Epithelial cell of esophagus (primary cell): Measurements from ENCODE around the gene DDX27.

Experiments
- DNase-seq: peaks from one replicate; pipeline ENCODE4 v3.0.0; 2010; ENCODE audit warnings: low read depth
- H3K4me3 ChIP-seq: 2 replicates; pipeline ENCODE4 v1.5.1; 2011; ENCODE audit warnings: mild to moderate bottlenecking, low read length, control low read depth
- CTCF ChIP-seq: IDR thresholded peaks from 2 replicates; pipeline ENCODE4 v1.5.1; 2011; ENCODE audit warnings: low read depth, mild to moderate bottlenecking, low read length, control low read depth, inconsistent platforms; ENCODE audit not compliant: insufficient read depth; ENCODE audit errors: missing control alignments

Gene DDX27

DNA sequence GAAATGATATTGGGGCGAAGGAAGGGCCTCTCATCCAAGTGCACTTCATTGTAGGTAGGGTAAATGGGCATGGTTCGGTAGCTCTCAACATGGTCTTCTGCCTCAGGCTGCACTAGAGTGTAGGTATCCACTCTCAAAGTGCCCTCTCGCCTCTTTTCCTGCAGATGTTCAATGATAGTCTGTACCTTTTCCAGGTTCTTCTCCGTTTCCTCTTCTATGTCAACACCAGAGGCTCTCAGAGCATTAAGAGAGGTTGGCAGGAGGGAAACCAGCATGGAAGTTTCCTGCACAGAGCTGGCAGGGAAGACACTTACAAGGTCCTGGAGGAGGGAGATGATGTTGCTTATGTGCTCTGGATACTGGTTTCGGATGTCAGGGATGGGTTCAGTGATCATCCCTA, 51.5 kb downstream of the DDX27 start:
- H3K4me3 ChIP-seq, result no peak overlapping the region
- TF ChIP-seq CTCF, result no peak
- DNase-seq, result no peak

DNA sequence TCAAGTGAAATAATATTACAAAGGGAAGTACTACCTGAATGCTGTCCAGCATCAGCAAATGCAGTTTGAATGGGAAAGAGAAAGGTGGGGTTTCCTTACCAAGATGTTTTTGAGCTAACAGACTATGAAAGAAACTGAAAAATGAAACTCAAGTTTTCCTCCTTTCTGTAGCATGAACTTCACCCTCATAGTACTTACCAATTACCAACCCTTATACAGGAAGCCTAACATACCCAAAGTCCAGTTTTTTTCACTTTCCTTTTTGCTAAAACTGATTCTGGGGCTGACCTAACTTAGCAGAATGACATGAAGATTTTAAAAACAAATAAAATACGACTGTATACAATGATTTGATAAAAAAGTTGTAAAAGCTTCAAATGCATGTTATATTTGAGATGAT, 53.4 kb downstream of the DDX27 start:
- H3K4me3 ChIP-seq, result no peak overlapping the region
- DNase-seq, result no peak
- no peak for TF ChIP-seq CTCF

DNA sequence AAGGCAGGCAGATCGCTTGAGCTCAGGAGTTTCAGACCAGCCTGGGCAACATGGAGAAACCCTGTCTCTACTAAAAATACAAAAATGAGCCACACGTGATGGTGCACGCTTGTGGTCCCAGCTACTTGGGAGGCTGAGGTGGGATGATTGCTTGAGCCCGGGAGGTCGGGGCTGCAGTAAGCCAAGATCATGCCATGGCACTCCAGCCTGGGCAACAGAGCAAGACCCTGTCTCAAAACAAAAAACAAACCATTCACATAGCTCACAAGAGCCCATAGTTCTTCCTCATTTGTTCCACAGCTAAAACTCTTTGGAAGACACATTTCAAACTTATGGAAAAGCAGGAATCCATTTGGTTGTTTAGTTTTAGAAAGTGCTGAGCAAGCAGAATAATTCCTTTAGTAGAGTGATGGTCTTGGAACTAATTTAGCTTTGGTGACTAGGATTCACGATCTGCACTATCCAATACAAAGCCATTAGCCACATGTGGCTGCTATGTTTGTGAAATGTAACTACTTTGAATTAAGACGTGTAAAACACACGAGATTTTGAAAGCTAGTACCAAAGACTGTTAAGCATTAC, 54.6 kb downstream of the DDX27 start:
- DNase-seq, result no peak
- no peak overlapping the region for H3K4me3 ChIP-seq
- no peak for TF ChIP-seq CTCF

DNA sequence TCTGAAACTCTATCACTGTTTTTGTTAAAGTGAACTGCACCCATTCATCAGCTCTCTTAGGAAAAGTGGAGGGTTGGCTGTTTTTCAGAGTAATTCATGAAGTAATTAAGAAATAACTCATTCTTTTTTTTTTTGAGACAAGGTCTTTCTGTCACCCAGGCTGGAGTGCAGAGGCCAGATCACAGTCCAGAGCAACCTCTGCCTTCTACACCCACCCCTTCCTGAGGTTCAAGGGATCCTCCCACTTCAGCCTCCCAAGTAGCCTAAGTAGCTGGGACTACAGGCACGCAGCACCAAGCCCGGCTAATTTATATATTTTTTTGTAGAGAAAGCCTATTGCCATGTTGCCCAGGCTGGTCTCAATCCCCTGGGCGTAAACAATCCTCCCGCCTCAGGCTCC, 56.0 kb downstream of the DDX27 start:
- no peak for DNase-seq
- no peak overlapping the region for H3K4me3 ChIP-seq
- TF ChIP-seq CTCF, result no peak

DNA sequence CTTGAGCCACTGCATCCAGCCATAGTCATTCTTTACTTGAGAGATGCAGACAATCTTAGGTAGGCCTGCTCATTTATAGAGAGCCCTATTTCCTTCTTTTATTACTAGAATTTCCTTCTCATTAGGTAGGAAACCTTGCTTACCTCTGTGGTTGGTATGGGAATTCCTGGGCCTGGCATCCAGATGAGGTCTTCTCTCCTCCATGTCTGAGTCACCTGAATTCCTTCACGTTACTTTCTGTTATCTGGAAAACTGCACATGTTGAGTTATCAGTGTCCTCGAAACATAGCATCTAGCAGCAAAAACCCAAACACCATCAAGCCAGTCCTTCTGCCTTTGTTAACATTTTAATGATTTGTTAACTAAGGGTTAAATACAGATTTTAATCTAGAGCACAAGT, 56.4 kb downstream of the DDX27 start:
- DNase-seq, result peak; percentile 77
- H3K4me3 ChIP-seq, result no peak overlapping the region
- TF ChIP-seq CTCF, result no peak

DNA sequence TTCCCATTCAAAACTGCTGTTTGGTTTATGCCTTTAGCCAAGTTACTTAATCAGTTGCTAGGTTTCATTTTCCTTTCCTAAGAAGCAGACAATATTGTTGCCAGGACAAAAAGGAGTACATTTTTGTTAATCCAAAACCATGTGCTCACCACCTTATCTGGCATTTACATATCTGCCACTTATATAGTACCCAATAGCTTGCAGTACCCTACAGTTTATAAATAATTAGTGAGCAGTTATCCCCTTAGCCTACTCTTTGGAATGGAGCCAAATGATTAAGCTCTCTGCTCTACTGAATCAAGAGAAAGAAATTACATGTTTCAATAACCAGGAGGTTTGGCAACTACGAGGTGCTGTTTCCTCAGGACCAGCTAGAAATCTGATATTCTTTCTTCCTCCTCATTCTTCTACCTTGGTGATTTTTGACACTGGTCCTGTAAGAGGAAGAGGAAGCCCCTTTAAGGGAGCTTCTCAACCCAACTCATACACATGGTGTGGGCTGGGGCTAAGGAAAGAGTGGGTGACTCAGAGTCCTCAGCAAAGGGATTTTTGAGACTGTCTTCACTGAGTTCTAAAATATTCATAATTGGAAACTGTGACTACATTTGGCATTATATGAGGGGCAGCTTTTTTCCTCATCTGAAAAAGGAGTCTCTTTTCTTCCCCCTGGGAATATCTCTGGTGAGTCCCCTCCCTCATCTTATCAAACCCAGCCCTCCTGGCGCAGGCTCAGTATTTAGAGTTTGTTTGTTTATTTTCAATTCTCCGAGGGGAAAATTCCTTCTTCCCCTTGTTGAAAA, 57.1 kb downstream of the DDX27 start:
- DNase-seq, result peak; percentile 86
- H3K4me3 ChIP-seq, result peak overlapping the region; percentile 100
- no peak for TF ChIP-seq CTCF
